Measurements from ENCODE around the gene ADCY2. TPM values are rescaled to one million over a fixed set of nuclear protein-coding genes. Genes with fewer than 3 reads are reported as not detected.

Gene ADCY2
- total and polyA plus RNA-seq, 2 donors, result 0.42 to 1.0 TPM

DNA sequence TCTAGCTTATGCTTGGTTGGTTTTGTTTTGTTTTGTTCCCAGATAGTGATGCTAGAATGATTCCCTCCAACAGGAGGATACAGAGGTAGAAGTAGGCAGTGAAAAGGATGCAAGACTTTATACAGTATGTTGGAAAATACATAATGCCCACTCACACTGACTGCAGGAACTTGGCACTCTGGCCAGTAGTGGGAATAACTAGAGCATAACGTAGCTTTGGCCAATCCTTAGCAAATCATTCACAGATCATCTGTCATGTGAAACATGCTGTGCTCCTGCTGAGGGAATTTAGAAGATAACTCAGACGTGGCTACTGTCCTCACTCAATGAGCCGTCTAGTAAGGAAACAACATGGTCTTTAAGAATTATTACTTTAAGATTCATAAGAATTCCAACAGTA is 441.5 kb downstream of the ADCY2 start:
- 86% methylated on average over 3 of the region's 3 CpGs for WGBS
- H3K36me3 ChIP-seq (ENCODE audit: control insufficient read depth in 2 of 2, insufficient read depth in 2 of 2, low read length in 1 of 2), result no peaks in the 10 kb centered on the region
- no peak for DNase-seq (ENCODE audit: low read depth in 6 of 9, low spot score in 9 of 9)
- H3K27ac ChIP-seq (ENCODE audit: low read depth in 1 of 2, low read length in 1 of 2), result no peak overlapping the region
- H3K9me3 ChIP-seq (ENCODE audit: control insufficient read depth in 2 of 2, insufficient read depth in 1 of 2, low read length in 1 of 2), result no peaks in the 10 kb centered on the region
- H3K4me1 ChIP-seq (ENCODE audit: control insufficient read depth in 2 of 2, insufficient read depth in 2 of 2, low read length in 2 of 2), result no peaks in the 10 kb centered on the region
- H3K4me3 ChIP-seq (ENCODE audit: low read length in 2 of 2), result no peak overlapping the region
- H3K27me3 ChIP-seq (ENCODE audit: control insufficient read depth in 2 of 2, insufficient read depth in 1 of 2, low read length in 1 of 2), result no peaks in the 10 kb centered on the region

DNA sequence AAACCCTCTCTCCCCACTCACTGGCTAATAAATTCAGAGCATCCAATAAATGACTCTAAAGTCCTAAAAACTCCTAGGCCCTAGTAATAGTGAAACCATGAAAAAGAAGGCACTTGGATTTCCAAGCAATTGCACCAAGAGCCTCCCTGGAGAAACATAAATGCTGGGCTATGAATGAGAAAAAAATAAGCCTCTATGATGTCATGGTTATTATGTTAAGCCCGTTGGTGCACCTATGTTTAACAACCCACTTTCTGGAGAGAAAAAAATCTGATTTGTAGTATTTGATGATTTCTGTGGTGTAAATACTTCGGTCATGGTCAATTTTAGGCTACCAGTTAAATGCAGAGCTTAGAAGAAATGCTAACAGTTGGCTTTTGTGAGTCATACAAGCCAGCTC is 446.6 kb downstream of the ADCY2 start:
- Histone ChIP-seq H3K27ac (ENCODE audit: low read depth in 1 of 2, low read length in 1 of 2) (no peak overlapping the region), H3K4me1 (ENCODE audit: control insufficient read depth in 2 of 2, insufficient read depth in 2 of 2, low read length in 2 of 2) (no peaks in the 10 kb centered on the region), H3K36me3 (ENCODE audit: control insufficient read depth in 2 of 2, insufficient read depth in 2 of 2, low read length in 1 of 2) (no peaks in the 10 kb centered on the region), H3K4me3 (ENCODE audit: low read length in 2 of 2) (no peak overlapping the region), H3K9me3 (ENCODE audit: control insufficient read depth in 2 of 2, insufficient read depth in 1 of 2, low read length in 1 of 2) (no peaks in the 10 kb centered on the region), H3K27me3 (ENCODE audit: control insufficient read depth in 2 of 2, insufficient read depth in 1 of 2, low read length in 1 of 2) (peaks cover 2 to 4% of the 10 kb centered on the region in 2 donors)
- no peak for DNase-seq (ENCODE audit: low read depth in 6 of 9, low spot score in 9 of 9)
- 84% methylated on average over 2 of the region's 2 CpGs for WGBS

DNA sequence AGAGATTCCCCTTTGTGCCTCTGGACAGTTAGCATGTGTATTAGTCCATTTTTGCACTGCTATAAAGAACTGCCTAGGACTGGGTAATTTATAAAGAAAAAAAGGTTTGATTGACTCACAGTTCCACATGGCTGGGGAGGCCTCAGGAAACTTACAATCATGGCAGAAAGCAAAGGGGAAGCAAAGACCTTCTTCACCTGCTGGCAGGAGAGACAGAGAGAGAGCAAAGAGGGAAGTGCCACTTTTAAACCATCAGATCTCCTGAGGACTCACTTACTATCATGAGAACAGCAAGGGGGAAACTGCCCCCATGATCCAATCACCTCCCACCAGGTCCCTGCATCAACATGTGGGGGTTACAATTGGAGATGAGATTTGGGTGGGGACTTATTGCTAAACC is 449.0 kb downstream of the ADCY2 start:
- Histone ChIP-seq H3K9me3 (ENCODE audit: control insufficient read depth in 2 of 2, insufficient read depth in 1 of 2, low read length in 1 of 2) (no peaks in the 10 kb centered on the region), H3K36me3 (ENCODE audit: control insufficient read depth in 2 of 2, insufficient read depth in 2 of 2, low read length in 1 of 2) (no peaks in the 10 kb centered on the region), H3K27me3 (ENCODE audit: control insufficient read depth in 2 of 2, insufficient read depth in 1 of 2, low read length in 1 of 2) (peaks cover 17 to 23% of the 10 kb centered on the region in 2 donors), H3K4me3 (ENCODE audit: low read length in 2 of 2) (no peak overlapping the region), H3K27ac (ENCODE audit: low read depth in 1 of 2, low read length in 1 of 2) (no peak overlapping the region), H3K4me1 (ENCODE audit: control insufficient read depth in 2 of 2, insufficient read depth in 2 of 2, low read length in 2 of 2) (peaks cover 2 to 5% of the 10 kb centered on the region in 2 donors)
- DNase-seq (ENCODE audit: low read depth in 6 of 9, low spot score in 9 of 9), result no peak

DNA sequence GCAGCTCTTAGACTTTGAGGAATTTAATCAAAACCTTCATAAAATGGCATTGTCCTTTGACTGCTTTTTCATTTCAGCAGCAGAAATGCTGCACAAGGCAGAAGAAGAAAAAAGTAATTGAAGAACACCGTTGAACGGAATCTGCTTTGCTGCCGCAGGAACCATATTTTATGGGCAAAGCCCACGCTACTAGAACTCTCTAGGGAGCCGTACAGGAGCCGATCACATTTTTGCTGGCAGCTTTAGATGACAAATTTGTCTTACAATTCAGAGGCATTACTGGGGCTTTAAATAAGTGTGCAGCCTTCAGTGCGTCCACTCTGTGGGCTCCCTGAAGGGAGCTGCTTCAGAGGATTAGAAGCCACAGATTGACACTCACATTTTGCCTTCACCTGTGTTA is 449.6 kb downstream of the ADCY2 start:
- Histone ChIP-seq H3K9me3 (ENCODE audit: control insufficient read depth in 2 of 2, insufficient read depth in 1 of 2, low read length in 1 of 2) (no peaks in the 10 kb centered on the region), H3K4me1 (ENCODE audit: control insufficient read depth in 2 of 2, insufficient read depth in 2 of 2, low read length in 2 of 2) (peaks cover 2 to 7% of the 10 kb centered on the region in 2 donors), H3K27ac (ENCODE audit: low read depth in 1 of 2, low read length in 1 of 2) (no peak overlapping the region), H3K27me3 (ENCODE audit: control insufficient read depth in 2 of 2, insufficient read depth in 1 of 2, low read length in 1 of 2) (peaks cover 23 to 28% of the 10 kb centered on the region in 2 donors), H3K4me3 (ENCODE audit: low read length in 2 of 2) (no peak overlapping the region), H3K36me3 (ENCODE audit: control insufficient read depth in 2 of 2, insufficient read depth in 2 of 2, low read length in 1 of 2) (no peaks in the 10 kb centered on the region)
- 97% methylated on average over 7 of the region's 7 CpGs for WGBS
- no peak for DNase-seq (ENCODE audit: low read depth in 6 of 9, low spot score in 9 of 9)

DNA sequence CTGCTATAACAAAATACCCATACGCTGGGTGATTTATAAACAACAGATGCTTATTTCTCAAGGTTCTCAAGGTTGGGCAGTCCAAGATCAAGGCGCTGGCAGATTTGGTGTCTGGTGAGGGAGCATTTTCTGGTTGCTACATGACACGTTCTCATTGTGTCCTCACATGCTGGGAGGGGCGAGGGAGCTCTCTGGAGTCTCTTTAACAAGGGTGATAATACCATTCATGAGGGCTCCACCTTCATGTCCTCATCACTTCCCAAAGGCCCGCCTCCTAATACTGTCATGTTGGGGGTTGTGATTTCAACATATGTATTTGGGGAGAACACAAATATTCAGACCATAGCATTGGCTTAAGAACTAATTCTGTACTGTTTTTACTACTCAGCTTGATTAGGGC is 450.4 kb downstream of the ADCY2 start:
- H3K4me3 ChIP-seq (ENCODE audit: low read length in 2 of 2), result no peak overlapping the region
- peaks cover 28 to 35% of the 10 kb centered on the region in 2 donors for H3K27me3 ChIP-seq (ENCODE audit: control insufficient read depth in 2 of 2, insufficient read depth in 1 of 2, low read length in 1 of 2)
- no peaks in the 10 kb centered on the region for H3K36me3 ChIP-seq (ENCODE audit: control insufficient read depth in 2 of 2, insufficient read depth in 2 of 2, low read length in 1 of 2)
- no peak for DNase-seq (ENCODE audit: low read depth in 6 of 9, low spot score in 9 of 9)
- H3K27ac ChIP-seq (ENCODE audit: low read depth in 1 of 2, low read length in 1 of 2), result no peak overlapping the region
- peaks cover 2 to 4% of the 10 kb centered on the region in 2 donors for H3K9me3 ChIP-seq (ENCODE audit: control insufficient read depth in 2 of 2, insufficient read depth in 1 of 2, low read length in 1 of 2)
- H3K4me1 ChIP-seq (ENCODE audit: control insufficient read depth in 2 of 2, insufficient read depth in 2 of 2, low read length in 2 of 2), result peaks cover 2 to 7% of the 10 kb centered on the region in 2 donors
- 96% methylated on average over 5 of the region's 5 CpGs for WGBS

DNA sequence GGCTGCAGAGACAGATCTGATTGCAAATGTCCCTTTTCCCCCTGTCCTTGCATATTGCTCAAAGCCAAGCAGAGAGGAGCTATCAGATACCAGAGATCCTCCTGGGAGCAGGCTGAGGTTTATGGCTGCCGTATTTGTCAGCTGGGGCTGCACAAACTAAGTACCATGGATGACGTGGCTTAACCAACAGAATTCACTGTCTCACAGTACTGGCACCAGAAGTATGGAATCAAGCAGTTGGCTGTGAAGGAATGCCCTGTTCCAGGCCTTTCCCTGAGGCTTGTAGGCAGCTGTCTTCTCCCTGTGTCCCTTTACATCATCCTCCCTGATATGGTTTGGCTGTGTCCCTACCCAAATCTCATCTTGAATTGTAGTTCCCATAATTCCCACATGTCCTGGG is 452.4 kb downstream of the ADCY2 start:
- H3K27ac ChIP-seq (ENCODE audit: low read depth in 1 of 2, low read length in 1 of 2), result no peak overlapping the region
- WGBS, result 87% methylated on average over 2 of the region's 2 CpGs

DNA sequence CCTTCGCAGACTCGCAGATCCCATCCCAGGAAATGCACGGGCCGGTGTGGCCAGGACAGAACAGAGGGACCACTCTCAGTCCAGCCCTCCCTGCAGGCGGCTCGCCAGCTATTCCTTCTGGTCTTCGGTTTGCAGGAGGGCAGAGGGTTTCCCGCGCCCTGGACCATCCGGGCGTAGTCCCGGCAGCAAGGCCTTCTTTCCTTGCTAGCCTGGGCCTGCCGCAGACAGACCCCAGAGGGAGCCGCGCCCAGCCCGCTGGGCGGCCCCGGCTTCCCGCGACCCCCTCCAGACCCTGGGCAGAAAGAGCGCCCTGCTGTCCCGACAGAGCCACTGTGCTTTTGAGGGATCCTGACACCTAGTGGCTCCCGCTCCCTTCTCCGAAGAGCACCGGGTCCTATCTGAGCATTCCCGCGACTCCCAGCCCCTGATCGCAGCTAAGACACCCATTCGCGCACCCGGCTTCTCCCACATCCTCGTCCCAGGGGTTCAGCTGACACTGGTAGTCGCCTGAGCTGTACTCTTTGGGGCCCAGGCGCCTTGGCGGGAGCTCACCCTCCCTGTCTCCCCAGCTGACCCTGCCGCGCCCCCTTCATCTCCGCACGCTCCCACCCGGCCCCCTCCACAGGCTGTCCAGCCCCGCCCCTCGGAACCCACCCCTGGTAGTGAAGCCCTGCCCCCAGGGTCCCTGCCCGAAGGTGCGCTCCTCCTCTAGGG is 453.9 kb downstream of the ADCY2 start:
- Histone ChIP-seq H3K4me1 (ENCODE audit: control insufficient read depth in 2 of 2, insufficient read depth in 2 of 2, low read length in 2 of 2) (peaks cover 2 to 7% of the 10 kb centered on the region in 2 donors), H3K27me3 (ENCODE audit: control insufficient read depth in 2 of 2, insufficient read depth in 1 of 2, low read length in 1 of 2) (peaks cover 33 to 51% of the 10 kb centered on the region in 2 donors), H3K4me3 (ENCODE audit: low read length in 2 of 2) (peak overlapping the region; percentile 13 to 53), H3K9me3 (ENCODE audit: control insufficient read depth in 2 of 2, insufficient read depth in 1 of 2, low read length in 1 of 2) (peaks cover 3 to 4% of the 10 kb centered on the region in 2 donors), H3K27ac (ENCODE audit: low read depth in 1 of 2, low read length in 1 of 2) (no peak overlapping the region), H3K36me3 (ENCODE audit: control insufficient read depth in 2 of 2, insufficient read depth in 2 of 2, low read length in 1 of 2) (no peaks in the 10 kb centered on the region)
- WGBS, result 3% methylated on average over 44 of the region's 44 CpGs
- peak in 1 of 9 donors; percentile 10 for DNase-seq (ENCODE audit: low read depth in 6 of 9, low spot score in 9 of 9)

More for the DNA sequence above, 452.4 kb downstream of the ADCY2 start:
- Histone ChIP-seq H3K4me3 (ENCODE audit: low read length in 2 of 2) (no peak overlapping the region), H3K36me3 (ENCODE audit: control insufficient read depth in 2 of 2, insufficient read depth in 2 of 2, low read length in 1 of 2) (no peaks in the 10 kb centered on the region), H3K27me3 (ENCODE audit: control insufficient read depth in 2 of 2, insufficient read depth in 1 of 2, low read length in 1 of 2) (peaks cover 33 to 47% of the 10 kb centered on the region in 2 donors), H3K9me3 (ENCODE audit: control insufficient read depth in 2 of 2, insufficient read depth in 1 of 2, low read length in 1 of 2) (peaks cover 2 to 4% of the 10 kb centered on the region in 2 donors), H3K4me1 (ENCODE audit: control insufficient read depth in 2 of 2, insufficient read depth in 2 of 2, low read length in 2 of 2) (peaks cover 2 to 7% of the 10 kb centered on the region in 2 donors)
- no peak for DNase-seq (ENCODE audit: low read depth in 6 of 9, low spot score in 9 of 9)

DNA sequence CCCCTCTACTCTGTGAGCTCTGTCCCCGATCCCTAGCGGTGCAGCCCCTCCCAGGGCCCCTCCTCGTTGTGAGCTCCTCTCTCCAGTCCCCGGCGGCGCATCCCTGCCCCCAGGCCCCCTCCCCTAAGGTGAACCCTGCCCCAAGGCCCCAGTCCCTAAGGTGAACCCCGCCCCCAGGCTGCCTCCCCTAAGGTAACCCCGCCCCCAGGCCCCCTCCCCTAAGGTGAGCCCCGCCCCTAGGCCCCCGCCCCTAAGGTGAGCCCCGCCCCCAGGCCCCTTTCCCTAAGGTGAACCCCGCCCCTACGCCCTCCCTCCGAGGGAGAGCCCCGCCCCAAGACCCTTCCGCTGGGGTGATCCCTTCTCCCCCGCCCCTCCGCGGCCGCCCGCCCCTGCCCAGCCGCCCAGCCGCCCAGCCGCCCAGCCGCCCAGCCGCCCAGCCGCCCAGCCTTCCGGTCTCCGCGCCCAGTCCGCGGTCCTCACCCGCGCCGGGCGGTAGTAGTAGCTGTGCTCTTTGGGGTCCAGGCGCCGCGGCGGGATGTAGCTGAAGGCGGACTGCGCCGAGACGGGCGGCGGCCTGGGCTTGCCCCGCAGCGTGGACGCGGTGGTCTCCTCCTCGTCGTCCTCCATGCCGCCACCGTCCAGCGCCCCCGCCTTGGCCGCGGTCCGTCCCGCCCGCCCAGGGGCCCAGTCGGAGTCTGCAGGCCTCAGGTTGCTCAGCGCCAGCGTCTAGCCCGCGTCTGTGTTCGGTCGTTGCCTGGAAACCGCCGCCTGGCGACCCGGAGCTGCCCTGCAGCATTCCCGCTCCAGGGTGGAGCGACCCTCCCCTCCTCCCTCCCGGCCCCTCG is 454.7 kb downstream of the ADCY2 start, which contains the start of gene CFAP90:
Gene CFAP90, minus strand, starts transcription at position 739 of the 845 bp plus-strand sequence. Its CDS starts 112 bp downstream, at position 627.
- WGBS, result 2% methylated on average over 76 of the region's 76 CpGs
- H3K27ac ChIP-seq (ENCODE audit: low read depth in 1 of 2, low read length in 1 of 2), result no peak within 1 kb of the TSS

DNA sequence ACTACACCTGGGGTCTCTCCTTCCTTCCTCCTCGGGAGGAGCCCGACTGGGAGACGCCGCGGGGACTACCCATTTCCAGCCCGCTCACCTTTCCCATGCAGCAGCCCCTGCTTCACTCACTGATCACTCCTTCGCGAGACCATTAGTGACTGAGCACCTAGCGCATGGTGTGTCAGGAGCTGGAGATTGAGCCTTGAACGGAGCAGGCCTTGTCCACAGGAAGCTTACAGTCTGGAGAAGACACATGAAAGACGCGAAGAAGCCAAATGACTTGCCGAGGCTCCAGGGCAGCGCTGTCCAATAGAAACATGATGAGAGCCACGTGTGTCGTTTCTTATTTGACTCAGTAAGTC is 455.3 kb downstream of the ADCY2 start:
- peaks cover 2 to 7% of the 10 kb centered on the region in 2 donors for H3K4me1 ChIP-seq (ENCODE audit: control insufficient read depth in 2 of 2, insufficient read depth in 2 of 2, low read length in 2 of 2)
- DNase-seq (ENCODE audit: low read depth in 6 of 9, low spot score in 9 of 9), result no peak
- H3K4me3 ChIP-seq (ENCODE audit: low read length in 2 of 2), result peak overlapping the region; percentile 8 to 53
- WGBS, result 66% methylated on average over 16 of the region's 16 CpGs
- peaks cover 3 to 4% of the 10 kb centered on the region in 2 donors for H3K9me3 ChIP-seq (ENCODE audit: control insufficient read depth in 2 of 2, insufficient read depth in 1 of 2, low read length in 1 of 2)
- peaks cover 33 to 51% of the 10 kb centered on the region in 2 donors for H3K27me3 ChIP-seq (ENCODE audit: control insufficient read depth in 2 of 2, insufficient read depth in 1 of 2, low read length in 1 of 2)
- no peaks in the 10 kb centered on the region for H3K36me3 ChIP-seq (ENCODE audit: control insufficient read depth in 2 of 2, insufficient read depth in 2 of 2, low read length in 1 of 2)
- H3K27ac ChIP-seq (ENCODE audit: low read depth in 1 of 2, low read length in 1 of 2), result no peak overlapping the region

More for the DNA sequence above, 454.7 kb downstream of the ADCY2 start, which contains the start of gene CFAP90:
- Histone ChIP-seq H3K4me3 (ENCODE audit: low read length in 2 of 2) (peak within 1 kb of the TSS; percentile 13 to 53), H3K36me3 (ENCODE audit: control insufficient read depth in 2 of 2, insufficient read depth in 2 of 2, low read length in 1 of 2) (no peaks in the 10 kb centered on the region), H3K27me3 (ENCODE audit: control insufficient read depth in 2 of 2, insufficient read depth in 1 of 2, low read length in 1 of 2) (peaks cover 33 to 51% of the 10 kb centered on the region in 2 donors), H3K9me3 (ENCODE audit: control insufficient read depth in 2 of 2, insufficient read depth in 1 of 2, low read length in 1 of 2) (peaks cover 3 to 4% of the 10 kb centered on the region in 2 donors), H3K4me1 (ENCODE audit: control insufficient read depth in 2 of 2, insufficient read depth in 2 of 2, low read length in 2 of 2) (peaks cover 2 to 7% of the 10 kb centered on the region in 2 donors)
- DNase-seq (ENCODE audit: low read depth in 6 of 9, low spot score in 9 of 9), result peak in 2 of 9 donors; percentile 18 to 19

Data from thymus (tissue), 11 donors.